ENCODE data around the gene OR2L3.
"Not testable (repeated sequence)": the region's sequence is repeated elsewhere in the genome, so short reads cannot be mapped to it uniquely, and the experiment has no call there.

OR2L3 gene, protein sequence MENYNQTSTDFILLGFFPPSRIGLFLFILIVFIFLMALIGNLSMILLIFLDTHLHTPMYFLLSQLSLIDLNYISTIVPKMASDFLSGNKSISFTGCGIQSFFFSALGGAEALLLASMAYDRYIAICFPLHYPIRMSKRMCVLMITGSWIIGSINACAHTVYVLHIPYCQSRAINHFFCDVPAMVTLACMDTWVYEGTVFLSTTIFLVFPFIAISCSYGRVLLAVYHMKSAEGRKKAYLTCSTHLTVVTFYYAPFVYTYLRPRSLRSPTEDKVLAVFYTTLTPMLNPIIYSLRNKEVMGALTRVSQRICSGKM

DNA sequence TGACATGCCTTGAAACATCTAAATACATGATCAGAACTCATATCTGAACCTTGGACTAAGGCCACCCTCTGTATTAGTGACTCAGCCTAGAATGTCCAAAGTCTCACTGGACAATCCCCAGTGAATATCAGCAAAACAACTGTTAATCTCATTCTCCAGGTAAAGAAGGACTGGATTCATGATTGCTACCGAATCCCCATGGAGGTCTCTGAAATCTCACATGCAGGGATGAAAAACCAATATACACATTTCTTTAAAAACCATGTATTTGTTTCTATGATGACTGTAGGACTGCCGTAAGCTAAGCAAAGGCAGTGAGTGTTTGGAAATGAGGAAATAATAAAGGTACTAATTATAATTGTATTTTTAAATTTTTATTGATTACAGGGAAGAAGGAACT is at the start of gene OR2L3:
TSS of gene OR2L3 (plus strand) at position 301 of the 400 bp plus-strand sequence. CDS start 13,846 bp downstream, outside the sequence.
- no peak for DNase-seq (ENCODE audit: low read depth in 2 of 2)

DNA sequence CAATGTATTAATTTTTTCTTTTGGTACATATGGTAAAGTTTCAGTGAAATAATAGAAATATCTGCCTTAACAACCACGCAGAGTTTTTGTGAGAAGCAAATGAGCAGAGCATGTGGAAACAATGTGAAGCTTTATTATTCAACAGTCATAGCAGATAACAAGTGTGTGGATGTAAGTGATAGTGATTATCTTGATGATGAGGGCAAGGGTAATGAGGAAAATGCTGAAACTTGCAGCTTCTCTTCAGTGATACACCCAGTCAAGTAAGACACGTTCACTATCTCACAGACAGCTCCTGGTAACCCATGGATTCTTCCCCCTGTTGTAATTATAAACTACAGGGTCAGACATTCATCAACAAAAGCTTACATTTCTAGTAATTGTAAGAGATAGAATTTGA is 47.8 kb upstream of the OR2L3 start:
- no peak for DNase-seq (ENCODE audit: low read depth in 2 of 2)

DNA sequence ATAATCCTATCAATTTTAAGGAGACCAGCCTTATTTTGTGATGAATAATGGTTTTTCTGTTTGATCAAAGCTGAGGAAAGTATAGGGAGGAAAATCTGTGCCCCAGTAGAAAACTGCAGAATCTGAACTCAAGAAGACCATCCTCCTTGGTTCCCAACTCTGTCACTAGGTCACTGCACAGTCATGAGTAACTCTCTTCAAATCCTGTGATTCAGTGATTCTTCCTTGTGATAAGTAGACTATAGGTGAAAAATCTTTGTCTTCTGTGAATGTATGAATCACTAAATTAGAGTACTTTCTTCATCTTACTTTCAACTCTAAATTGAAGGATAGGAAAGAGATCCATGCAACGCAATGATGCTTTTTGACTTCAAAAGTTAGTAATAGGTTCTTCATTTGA is 46.5 kb upstream of the OR2L3 start:
- DNase-seq (ENCODE audit: low read depth in 2 of 2): no peak

DNA sequence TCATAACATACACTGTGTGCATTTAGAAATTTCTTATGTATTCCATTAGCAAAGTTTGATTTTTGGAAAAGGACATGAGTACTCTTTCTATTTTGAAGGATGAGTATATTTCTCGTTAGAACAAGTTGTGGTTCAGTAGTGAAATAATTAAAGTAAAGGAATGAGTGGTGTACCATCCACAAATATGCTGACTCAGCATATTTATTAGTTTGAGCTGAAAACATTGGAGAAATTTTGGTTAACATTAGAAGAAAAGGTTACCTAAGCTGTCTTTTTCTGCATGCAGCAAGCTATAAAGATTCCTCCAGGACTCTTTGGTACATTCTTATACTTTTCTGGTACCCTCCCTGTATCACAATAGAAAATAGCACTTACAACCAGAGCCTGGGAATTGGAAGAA is 38.9 kb upstream of the OR2L3 start:
- DNase-seq (ENCODE audit: low read depth in 2 of 2): no peak

DNA sequence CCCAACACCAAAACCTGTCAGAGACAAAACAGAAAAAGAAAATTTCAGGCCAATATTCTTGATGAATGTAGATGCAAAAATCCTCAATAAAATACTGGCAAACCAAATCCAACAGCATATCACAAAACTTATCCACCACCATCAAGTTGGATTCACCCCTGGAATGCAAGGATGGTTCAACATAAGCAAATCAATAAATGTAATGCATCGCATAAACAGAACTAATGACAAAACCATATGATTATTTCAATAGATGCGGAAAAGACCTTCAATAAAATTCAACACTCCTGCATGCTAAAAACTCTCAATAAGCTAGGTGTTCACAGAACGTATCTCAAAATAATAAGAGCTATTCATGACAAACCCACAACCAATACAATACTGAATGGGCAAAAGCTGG is 37.0 kb upstream of the OR2L3 start:
- no peak for DNase-seq (ENCODE audit: low read depth in 2 of 2)

DNA sequence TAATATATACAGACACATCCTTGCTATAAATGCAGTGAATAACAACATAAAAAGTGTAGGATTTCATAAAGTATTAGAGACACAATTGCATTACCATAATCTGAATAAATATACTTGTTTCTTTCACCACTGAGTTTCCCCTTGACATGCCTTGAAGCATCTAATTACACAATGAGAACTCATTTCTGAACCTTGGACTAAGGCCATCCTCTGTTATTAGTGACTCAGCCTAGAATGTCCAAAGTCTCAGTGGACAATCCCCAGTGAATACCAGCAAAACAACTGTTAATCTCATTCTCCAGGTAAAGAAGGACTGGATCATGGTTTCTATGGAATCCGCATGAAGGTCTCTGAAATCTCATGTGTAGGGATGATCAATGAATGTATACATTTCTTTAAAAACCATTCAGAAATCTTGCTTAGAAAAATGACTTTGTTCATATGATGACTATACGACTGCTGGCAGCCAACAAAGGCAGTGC is 33.4 kb upstream of the OR2L3 start, which contains the start of gene OR2L5:
TSS of gene OR2L5 (plus strand) at position 432 of the 482 bp plus-strand sequence. CDS start 8,288 bp downstream, outside the sequence.
- no peak for DNase-seq (ENCODE audit: low read depth in 2 of 2)

DNA sequence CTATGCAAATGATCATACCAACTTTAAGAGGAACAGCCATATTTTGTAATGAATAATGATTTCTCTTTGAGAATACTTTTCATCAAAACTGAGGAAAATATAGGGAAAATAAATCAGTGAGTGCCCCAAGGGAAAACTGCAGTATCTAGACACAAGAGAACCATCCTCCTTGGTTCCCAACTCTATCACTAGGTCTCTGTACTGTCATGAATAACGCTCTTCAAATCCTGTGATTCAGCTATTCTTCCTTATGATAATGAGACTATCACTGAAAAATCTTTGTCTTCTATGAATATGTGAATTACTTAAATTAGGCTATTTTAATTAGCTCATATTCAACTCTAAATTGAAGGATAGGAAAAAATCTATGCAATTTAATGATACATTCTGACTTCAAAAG is 30.8 kb upstream of the OR2L3 start:
- no peak for DNase-seq (ENCODE audit: low read depth in 2 of 2)

DNA sequence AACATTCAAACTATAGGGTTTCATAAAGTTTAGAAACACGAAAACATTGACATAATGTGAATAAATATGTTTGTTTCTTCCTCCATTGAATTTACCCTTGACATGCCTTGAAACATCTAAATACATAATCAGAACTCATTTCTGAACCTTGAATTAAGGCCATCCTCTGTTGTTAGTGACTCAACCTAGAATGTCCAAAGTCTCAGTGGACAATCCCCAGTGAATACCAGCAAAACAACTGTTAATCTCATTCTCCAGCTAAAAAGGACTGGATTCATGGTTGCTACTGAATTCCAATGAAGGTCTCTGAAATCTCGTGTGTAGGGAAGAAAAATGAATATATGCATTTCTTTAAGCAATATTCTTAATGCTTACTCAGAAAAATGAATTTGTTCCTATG is 16.9 kb upstream of the OR2L3 start, which contains the start of gene OR2L2:
TSS of gene OR2L2 (plus strand) at position 301 of the 400 bp plus-strand sequence. CDS start 8,198 bp downstream, outside the sequence.
- no peak for DNase-seq (ENCODE audit: low read depth in 2 of 2)

DNA sequence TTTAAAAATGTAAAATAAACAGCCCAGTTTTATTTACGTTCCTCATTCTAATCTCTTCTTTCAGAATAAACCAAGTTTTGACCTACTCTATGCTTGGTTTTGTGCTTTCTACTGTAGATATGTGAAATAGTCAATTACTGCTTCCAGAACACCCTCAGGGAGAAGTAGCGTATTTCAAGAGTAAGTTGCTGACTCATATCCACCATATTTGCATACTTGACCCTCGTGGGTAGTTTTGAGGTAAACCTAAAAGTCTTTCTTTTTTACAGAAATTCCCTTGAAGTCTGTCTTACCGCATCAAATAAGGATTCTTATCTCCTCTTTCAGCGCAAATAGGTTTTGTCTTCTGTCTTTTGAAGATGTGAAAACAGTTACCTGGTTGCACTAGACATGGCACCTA is 1.4 kb upstream of the OR2L3 start:
- DNase-seq (ENCODE audit: low read depth in 2 of 2): no peak

DNA sequence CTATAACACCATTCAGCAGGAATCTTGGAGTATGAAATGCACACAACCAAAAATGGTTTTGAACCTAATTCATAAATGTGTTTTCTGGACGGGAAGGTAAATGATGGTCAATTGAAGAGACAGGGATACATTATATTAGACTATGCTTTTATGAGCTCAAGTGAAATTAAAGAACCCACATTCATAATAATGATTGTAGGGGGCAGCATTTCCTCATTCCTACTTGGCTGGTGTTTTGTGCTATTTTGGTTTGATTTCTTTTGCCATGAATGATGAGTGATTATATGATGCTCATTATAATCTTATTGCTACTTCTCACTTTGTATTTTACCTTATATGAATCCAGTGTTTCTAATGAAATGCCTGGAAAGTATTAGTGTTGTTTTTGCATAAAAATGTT is 372 bp downstream of the OR2L3 start:
- no peak for DNase-seq (ENCODE audit: low read depth in 2 of 2)

DNA sequence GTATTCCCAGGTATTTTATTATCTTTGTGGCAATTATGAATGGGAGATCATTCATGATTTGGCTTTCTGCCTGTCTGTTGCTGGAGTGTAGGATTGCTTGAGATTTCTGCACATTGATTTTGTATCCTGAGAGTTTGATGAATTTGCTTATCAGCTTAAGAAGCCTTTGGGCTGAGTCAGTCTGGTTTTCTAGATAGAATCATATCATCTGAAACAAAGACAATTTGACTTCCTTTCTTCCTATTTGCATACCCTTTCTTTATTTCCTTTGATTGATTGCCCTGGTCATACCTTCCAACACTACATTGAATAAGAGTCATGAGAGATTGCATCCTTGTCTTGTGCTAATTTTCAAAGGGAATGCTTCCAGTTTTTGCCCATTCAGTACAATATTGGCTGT is 8.0 kb downstream of the OR2L3 start:
- no peak for DNase-seq (ENCODE audit: low read depth in 2 of 2)

DNA sequence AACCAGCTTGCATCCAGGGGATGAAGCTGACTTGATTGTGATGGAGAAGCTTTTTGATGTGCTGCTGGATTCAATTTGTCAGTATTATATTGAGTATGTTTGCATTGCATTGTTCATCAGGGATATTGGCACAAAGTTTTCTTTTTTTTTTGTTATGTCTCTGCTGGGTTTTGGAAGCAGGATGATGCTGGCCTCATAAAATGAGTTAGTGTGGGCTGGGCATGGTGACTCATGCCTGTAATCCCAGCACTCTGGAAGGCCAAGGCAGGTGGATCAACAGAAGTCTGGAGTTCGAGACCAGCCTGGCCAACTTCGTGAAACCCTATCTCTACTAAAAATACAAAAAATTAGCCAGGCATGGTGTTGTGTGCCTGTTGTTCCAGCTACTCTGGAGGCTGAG is 8.6 kb downstream of the OR2L3 start:
- DNase-seq (ENCODE audit: low read depth in 2 of 2): no peak

DNA sequence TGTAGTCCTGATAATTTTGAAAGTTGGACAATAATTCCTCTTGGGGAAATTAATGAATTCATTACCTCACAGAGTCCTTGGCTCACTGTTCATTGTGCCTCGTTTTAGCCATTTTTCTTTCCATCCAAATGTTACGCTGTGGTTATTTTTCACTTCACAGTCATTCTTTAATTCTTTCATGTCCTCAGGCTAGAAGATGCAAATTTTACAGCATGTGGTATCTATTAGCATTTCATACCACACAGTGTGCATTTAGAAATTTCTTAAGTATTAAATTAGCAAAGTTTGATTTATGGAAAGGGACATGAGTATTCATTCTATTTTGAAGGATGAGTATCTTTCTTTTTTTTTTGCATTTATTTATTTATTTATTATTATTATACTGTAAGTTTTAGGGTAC is 18.4 kb downstream of the OR2L3 start:
- no peak for DNase-seq (ENCODE audit: low read depth in 2 of 2)

DNA sequence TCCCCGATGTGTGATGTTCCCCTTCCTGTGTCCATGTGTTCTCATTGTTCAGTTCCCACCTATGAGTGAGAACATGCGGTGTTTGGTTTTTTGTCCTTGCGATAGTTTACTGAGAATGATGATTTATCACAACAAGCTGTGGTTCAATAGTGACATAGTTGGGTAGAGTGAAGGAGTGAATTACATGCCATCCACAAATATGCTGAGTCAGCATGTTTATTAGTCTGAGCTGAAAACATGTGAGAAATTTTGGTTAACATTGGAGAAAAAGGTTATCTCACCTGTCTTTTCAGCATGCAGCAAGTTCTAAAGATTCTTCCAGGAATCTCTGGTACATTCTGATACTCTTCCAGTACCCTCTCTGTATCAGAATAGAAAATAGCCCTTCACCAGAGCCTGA is 19.0 kb downstream of the OR2L3 start:
- DNase-seq (ENCODE audit: low read depth in 2 of 2): no peak

DNA sequence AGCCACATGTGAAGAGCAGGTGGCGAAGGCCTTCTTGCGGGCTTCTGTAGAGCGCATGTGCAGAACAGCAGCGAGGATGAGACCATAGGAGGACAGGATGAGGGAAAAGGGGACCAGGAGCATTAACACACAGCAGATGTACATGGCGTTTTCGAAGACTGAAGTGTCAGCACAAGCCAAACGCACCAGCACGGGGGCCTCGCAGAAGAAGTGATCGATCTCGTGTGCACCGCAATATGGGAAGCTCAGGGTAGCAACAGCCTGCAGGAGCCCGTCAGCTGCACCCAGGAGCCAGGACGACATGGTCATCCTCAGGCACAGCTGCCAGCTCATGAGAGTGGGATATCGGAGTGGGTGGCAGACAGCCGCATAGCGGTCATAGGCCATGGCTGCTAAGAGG is 37.2 kb downstream of the OR2L3 start:
- not testable (repeated sequence) for DNase-seq (ENCODE audit: low read depth in 2 of 2)

DNA sequence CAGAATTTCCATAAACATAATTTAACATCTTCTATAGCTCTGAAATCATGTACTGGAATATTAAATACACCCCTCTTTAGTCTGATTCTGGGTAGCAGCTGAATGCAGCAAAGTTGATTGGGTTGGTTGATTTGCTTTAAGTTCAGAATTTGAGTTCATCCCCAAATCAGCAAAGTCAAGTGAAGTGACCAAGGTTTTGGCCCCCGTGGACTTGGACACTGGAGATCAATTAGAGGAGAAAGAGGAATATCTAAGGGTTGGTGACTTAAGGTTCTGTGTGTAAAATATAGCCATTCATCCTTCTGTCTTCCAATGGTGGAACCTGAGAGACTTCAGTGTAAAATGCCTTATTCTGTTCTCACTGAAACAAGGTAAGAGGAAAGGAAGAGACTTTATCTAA is 48.2 kb downstream of the OR2L3 start, which contains the start of gene OR2L13:
TSS of gene OR2L13 (plus strand) at position 301 of the 400 bp plus-strand sequence. CDS start 4,192 bp downstream, outside the sequence.
- no peak for DNase-seq (ENCODE audit: low read depth in 2 of 2)

DNA sequence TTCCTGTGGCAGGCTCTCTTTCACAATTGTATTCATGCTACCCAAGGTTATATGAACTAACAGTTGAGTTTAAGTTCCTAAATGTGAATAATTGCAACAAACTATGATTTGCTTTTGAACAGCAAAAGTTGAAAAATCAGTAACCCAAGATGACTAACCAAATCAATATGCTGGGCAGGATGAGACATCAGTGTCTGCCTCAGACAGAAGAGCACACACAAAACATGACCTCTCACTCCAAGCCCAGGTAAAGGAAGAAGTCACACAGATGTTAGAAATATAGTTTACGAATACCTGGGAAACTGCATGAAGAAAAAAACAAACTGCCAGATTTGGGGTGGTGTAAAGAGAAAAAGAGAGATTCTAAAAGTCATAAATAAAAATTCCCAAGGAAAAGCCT is 51.9 kb downstream of the OR2L3 start:
- no peak for DNase-seq (ENCODE audit: low read depth in 2 of 2)

DNA sequence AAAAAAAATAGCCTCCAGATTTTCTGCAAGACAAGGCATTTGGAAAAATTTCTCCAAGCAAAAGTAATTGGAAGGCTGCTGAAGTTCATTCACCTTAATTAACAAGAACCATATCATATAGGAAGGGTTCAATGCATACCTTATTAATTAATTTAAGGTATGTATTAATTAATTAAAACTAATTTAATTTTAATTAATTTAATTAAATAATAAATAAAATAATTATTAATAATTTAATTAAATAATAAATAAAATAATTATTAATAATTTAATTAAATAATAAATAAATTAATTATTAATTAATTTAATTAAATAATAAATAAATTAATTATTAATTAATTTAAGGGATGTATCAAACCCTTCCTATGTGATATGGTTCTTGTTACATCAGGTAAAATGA is 56.2 kb downstream of the OR2L3 start:
- no peak for DNase-seq (ENCODE audit: low read depth in 2 of 2)

DNA sequence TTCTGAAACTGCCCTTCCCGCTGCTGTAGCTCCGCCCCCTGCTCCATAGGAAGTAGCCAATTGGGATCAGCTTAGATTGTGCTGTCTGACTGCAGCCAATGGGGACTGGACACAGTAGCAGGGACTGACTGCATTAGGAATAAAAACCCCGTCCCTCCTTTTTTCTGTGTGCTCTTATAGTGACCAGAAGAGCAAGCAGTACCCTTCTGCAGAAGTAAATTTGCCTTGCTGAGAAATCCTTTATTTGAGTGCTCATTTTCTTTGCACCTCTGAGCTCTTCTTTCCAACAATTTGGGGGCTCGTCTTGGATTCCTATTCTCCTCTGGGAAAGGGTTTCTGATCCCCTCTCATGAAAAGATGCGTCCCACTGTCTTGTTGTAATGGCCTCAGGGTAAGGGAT is 64.5 kb downstream of the OR2L3 start:
- DNase-seq (ENCODE audit: low read depth in 2 of 2): no peak
